NCI-H2227 (cell line): ENCODE results near the gene TSHZ3.
A peak's percentile ranks its signal among the peaks of the same experiment; 100 is the strongest.

ENCODE experiments used
- DNase-seq: peaks from one replicate; lab custom pipeline; 2025; ENCODE audit not compliant: unreplicated experiment; lab: John Stamatoyannopoulos, UW

TSHZ3 gene, protein sequence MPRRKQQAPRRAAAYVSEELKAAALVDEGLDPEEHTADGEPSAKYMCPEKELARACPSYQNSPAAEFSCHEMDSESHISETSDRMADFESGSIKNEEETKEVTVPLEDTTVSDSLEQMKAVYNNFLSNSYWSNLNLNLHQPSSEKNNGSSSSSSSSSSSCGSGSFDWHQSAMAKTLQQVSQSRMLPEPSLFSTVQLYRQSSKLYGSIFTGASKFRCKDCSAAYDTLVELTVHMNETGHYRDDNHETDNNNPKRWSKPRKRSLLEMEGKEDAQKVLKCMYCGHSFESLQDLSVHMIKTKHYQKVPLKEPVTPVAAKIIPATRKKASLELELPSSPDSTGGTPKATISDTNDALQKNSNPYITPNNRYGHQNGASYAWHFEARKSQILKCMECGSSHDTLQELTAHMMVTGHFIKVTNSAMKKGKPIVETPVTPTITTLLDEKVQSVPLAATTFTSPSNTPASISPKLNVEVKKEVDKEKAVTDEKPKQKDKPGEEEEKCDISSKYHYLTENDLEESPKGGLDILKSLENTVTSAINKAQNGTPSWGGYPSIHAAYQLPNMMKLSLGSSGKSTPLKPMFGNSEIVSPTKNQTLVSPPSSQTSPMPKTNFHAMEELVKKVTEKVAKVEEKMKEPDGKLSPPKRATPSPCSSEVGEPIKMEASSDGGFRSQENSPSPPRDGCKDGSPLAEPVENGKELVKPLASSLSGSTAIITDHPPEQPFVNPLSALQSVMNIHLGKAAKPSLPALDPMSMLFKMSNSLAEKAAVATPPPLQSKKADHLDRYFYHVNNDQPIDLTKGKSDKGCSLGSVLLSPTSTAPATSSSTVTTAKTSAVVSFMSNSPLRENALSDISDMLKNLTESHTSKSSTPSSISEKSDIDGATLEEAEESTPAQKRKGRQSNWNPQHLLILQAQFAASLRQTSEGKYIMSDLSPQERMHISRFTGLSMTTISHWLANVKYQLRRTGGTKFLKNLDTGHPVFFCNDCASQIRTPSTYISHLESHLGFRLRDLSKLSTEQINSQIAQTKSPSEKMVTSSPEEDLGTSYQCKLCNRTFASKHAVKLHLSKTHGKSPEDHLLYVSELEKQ

DNA sequence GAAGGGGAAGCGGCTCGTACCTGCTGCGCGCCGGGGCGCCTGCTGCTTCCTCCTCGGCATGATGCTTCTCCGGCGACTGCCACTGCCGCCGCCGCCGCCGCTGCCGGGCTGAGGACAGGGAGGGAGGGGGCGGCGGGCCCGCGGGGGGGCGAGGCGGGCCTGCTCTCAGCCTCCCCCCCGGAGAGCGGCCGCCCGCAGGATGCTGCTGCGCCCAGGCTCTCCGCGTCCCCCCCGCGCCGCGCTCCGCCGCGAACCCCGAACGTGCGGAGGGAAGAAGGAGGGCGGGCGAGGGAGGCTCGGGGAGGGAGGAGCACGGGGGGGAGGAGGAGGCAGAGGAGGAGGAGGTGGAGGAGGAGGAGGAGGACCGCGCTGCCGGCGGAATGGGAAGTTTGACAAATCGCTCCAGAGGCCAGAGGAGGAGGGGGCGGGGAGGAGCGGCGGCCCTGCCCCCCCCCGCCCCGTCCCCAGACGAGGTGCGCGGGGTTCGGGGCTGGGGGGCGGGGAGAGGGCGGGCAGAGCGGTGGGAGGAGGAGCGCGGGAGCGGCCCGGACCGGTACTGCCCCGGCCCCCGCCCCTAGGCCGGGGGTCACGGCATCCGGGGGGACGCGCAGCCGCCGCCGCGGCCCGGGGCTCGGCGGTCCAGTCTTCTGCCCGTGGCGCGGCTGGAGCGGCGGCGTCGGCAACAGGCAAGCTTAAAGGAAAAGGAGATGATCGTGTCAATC lies at the start of gene TSHZ3:
TSHZ3 (minus strand) TSS at position 277 of the 722 bp plus-strand sequence; CDS start at position 60, 217 bp downstream.
- DNase-seq = peak; percentile 74

DNA sequence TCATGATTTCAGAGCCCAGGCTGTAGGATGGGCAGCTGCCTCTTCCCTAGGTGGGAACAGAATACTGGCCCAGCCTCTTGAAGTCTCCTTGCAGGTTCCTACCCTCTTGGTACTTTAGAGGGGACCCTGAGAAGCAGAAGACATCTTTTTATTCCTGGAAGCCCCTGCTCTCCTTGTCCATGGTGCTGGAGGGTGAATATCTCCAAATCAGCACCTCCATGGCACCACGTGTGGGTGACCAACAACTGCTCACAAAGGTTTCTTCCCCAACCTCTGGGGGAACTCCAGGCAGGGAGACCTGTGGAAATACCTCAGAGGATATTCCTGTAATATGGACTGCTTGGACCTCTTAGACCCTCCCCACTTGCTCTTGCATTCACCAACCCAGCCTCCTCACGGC lies 48.1 kb upstream of the TSHZ3 start:
- DNase-seq = no peak

DNA sequence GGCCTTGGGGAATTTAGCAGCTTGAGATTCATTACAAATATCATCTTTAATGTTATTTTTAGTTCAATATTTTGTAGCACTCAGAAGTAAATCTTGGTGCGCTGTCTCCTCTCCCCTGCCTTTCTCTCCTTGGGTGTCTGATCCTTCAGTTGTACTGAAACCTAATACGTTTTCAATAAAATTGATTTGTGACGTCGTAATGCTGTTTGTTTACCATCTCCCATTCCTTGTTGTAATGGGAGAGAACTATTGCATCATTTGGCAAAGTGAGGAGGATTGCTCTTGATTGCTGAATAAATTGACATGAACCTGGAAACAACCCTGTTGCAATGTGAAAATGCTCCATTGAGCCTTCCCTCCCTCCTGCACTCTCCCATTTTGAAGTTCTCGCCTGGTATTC lies 43.2 kb upstream of the TSHZ3 start:
- DNase-seq = no peak

DNA sequence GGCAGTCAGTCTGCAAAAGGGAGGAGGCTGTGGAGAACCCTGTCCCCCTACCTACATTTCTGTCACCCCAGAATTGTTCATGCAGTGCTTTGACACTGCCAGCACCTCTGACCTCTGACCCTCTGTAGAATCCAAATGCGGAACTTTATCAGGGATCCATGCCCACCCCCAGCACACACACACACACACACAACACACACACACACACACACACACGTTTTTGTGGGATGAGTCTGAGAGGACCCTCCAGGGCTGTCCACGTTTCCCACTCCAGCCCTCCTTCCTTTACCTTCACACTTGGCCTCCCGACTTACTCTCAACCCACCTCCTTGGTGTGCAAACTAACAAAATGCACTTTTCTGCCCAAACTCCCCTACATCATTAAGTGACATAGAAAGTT lies 42.3 kb upstream of the TSHZ3 start:
- no peak for DNase-seq

DNA sequence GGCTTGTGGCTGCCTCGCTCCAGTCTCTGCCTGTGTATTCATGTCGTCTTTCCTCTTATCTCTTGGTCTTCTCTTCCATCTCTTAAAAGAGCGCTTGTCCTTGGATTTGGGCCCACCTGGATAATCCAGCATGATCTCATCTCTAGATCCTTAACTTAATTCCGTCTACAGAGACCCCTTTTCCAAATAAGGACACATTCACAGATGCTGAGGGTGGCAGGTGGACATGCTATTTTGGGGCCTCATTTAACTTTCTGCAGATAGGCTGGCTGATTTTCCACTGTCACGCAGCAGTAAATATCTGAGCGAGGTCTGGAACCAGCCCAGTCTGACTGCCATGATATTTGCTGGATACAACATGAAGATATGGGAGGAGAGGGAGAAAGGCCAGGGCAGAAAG lies 41.5 kb upstream of the TSHZ3 start:
- DNase-seq = no peak

DNA sequence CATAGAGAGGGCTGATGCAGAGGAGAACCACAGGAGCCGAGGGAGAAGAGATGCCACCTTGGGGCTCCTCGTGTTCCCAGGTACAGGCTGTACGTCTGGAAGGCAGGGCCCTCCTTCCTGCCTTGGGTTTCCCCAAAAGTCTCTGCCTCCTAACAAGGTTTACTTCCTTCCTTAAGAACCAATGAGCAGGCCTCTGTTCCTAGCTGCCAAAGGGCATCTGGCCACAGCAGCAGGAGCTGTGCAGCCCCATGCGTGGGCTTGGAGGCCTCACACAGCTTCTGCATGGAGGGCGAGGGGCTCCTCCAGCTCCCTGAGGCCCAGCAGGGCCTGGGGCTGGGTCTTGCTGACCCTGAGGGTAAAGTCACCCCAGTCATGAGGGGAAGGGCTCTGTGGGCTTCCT lies 40.6 kb upstream of the TSHZ3 start:
- DNase-seq = no peak

DNA sequence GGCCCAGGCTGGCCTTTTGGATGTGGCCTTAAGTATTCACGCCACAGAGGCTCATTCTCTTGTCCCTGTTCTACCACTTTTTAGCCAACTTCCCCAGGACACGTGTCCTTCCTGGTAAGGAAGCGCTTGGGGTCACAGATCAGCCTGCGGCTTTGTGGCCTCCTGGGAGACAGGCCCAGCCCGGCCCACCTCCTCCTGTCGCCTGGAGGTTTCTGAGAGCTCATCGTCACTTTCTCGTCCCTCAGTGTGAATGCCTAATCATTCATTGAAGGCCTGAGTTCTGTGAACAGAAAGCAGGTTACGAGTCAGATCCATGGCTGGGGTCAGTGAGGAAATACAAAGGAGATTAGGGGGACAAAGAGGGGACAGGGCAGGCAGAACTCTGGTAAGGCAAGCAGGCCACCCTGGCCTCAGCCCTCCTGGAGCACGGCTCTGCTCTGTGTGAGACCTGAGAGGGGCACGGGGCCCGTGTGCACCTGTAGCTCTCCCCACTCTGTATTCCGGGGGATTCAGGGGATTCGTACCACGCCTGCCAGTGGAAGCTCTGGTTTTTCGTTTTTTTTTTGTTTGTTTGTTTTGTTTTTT lies 38.6 kb upstream of the TSHZ3 start:
- no peak for DNase-seq

DNA sequence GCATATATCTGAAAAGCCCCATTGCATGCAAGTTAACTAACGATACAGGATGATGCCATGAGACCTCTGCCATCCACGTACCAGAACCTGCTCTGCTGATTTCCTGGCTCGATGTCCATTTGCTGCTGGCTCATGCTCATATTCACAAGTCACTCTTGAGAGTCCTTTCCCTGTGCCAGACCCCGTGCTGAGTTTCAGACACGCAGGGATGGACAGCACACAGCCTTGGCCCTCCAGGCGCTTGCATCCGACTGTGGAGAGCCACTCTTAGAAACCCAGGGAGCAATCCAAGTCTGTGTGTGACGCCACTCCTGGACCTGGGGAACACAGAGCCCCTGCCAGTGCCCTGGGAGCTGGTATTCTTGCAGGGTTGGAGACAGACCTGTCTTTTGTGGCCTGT lies 37.6 kb upstream of the TSHZ3 start:
- DNase-seq = no peak

DNA sequence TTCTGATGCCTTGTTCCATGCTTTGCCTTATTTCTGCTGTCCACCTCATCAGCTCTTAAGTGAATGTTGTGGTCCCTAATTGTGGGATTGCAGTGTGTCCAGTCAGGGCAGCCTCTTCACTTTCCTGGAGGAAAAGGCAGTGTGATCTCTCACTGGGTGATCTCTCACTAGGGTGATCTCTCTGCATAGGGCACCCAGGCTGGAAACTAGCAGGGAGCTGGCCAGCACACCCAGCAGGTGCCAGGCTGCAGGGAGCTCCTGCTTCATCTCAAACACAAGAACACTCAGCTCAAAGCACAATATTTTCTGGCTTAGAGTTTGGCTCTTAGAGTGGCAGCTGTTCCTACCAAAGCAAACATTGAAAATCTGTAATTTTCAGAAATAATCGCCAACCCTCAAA lies 36.5 kb upstream of the TSHZ3 start:
- no peak for DNase-seq

DNA sequence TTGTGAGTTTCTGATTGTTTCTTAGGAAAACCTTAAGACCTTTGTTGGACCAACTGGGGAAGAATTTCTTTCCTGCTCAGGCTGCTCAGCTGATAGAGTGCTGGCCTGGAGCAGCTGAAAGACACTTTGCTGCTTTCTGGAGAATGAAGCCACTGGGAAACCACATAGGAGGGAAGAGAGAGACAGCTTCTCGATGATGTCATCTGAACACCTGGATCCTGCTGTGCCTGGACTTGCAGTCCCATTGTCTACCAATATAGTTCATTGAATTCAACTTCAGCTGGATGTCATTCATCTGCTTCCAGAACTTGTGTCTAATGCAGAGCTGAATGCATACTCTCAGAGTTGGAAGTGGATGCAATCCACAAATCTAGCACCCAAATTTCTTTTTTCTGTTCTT lies 34.3 kb upstream of the TSHZ3 start:
- DNase-seq = no peak

DNA sequence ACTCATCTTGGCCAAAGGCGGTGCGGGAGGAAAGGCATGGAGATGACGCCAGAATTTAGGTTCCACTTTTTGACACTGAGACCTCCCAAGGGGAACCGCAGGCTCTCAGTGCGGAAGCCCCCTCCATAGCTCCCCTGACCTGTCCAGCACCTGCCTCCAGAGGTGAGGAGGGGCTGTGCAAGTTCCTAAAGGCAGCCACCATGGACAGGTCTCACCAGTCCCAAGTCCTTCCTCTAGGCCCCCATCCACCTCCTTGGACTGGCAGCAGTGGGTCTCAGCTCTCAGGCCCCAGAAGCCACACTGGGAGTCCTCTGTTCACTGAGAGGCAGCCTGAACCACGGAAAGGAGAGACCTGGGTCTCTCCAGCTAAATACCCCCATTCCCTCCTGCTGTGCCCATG lies 31.6 kb upstream of the TSHZ3 start:
- DNase-seq = no peak

DNA sequence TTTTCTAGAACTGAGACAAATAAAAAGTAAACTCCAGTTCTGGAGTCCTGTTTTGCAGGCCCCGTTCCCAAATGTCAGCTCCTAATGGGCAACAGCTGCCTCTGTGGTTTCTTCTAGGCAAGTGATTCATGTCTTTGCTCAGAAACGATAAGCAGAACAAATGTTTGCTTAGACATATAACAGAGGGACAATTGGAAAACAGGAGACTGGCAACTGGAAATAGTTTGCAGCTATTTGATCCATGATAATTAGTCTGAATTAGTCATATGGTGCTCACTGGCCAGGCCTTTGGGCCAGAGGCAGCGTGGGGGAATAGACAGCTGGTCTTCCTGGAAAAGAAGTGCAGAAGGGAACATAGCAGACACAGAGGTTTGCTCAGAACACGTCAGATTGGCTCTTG lies 29.2 kb upstream of the TSHZ3 start:
- DNase-seq = no peak

DNA sequence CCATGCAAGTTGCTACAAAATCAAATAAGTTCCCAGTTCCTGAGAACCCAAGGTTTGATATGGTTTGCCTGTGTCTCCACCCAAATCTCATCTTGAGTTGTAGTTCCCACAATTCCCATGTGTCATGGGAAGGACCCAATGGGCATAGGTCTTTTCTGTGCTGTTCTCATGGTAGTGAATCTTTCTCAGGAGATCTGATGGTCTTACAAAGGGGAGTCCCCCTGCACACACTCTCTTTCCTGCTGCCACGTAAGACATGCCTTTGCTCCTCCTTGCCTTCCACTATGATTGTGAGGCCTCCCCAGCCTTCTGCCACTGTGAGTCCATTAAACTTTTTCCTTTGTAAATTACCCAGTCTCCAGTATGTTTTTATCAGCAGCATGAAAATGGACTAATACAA lies 28.5 kb upstream of the TSHZ3 start:
- DNase-seq = no peak

DNA sequence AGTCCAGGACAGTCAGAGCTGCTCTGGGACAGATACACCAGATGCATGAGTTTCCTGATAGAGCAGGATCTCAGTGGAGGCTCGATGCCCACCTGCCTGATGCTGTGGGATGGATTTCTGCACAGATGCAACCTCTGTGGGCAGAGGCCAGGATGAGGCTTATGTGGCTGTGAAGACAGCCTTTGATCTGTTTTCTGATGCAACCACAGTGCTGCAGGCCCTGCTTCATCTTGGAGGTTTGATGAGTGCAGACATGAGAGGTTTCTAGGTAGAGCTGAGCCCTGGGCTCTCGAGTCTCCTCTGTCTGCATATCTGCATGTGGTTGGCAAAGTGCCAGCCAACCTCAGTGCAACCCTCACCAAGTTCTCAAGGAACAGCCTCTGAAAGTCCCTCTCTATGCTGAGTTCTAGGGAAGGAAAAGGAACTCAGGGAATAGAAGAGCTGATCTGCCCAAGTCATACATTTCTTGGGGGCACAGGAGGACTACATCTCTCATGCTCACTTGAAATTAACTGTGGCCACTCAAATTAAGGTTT lies 23.1 kb upstream of the TSHZ3 start:
- no peak for DNase-seq

DNA sequence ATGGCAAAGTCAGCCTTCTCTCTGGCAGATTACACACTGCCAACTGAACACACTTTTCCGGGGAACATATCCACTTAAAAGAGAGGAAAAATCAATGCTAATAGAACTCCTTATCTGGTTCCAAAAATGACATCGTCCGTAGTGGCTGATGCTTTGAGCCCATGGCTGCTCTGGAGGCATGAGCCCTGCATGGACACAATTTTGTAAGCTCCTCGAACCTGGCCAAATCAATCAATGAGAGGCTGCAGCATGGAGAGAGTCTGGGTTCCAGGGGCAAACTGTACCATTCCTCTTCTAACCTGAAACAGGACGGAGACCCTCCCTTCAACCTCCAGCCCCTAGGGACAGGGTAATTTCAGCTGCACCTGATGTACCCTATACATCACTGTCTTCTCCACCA lies 21.0 kb upstream of the TSHZ3 start:
- DNase-seq = no peak

DNA sequence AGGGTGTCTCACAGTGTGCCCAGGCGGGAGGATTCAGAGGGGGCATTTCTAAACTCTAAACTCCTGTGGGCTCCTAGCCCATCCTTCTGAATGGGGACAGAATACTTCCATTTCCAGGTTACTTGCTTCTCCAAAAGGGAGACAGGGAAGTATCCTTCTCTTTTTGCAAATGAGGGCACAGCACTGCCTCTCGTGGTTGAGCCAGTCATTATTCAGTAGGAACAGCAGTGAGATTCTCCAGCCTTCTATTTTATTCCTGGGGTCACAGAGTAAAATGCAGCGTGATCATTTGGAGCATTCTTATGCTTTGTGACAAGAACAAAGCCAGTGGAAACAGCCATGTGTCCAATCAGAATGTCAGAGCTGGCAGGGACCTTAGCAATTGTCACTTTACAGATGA lies 15.7 kb upstream of the TSHZ3 start:
- DNase-seq = no peak

DNA sequence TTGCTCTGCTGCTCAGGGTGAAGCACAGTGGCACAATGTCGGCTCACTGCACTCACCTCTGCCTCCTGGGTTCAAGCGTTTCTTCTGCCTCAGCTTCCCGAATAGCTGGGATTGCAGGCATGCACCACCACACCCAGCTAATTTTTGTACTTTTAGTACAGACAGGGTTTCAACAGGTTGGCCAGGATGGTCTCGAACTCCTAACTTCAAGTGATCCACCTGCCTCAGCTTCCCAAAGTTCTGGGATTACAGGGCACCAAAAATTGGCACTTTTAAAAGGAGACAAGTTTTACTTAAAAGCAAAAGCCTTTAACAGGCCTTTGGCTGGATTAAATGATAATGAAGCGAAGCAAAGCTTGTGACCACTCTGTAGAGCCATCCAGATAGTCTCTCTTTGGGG lies 12.5 kb upstream of the TSHZ3 start:
- DNase-seq = no peak

DNA sequence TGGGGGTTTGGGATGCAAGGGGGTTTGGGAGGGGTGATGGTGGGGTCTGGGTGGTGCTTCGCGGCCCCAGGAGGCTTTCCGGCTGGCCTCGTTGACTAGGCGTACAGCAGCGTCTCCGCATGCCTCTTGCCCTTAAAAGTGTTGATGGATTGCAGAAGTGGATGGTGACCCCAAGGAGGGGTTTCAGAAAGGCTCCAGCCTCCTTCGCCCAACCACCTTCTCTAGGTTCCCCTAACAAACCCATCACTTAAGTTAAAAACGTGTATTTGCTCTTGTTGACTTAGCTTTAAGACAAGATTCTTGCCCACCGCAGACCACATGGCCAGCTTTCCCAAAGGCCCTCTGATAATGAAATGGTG lies 8.1 kb upstream of the TSHZ3 start:
- no peak for DNase-seq

DNA sequence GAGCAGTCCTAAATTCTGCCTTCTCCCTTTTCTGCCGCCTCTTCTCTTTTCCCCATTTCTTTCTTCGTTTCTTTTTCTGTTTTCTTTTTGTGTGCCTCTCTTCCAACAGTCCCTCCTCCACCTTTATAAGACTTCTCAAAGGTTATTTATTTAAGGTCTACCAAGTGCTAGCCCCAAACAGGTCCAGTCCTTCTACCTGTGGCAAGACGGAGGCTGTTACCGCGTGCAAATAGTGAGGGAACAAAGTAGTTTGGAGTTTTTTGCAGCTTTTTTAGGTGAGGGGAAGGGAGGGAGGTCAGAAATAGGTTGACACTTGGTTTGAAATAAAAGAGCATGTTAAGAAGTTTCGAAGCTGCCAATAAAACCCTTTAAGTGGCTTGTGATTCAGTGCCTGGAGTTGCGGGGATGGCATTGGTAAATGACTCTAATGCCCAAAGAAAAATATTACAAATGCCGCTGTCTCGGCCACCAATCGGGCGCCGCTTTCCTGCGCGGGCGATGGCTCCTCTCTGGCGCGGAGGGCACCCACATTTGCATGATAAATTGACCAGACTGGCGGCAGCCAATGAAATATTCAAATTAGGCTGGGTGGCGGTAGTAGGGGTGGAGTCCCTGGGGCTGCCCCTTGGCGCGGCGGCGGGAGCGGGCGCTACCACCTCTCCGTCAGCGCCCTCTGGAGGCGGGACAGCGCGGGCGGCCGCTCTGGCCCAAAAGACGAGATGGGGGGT lies 7.5 kb upstream of the TSHZ3 start:
- DNase-seq = no peak

DNA sequence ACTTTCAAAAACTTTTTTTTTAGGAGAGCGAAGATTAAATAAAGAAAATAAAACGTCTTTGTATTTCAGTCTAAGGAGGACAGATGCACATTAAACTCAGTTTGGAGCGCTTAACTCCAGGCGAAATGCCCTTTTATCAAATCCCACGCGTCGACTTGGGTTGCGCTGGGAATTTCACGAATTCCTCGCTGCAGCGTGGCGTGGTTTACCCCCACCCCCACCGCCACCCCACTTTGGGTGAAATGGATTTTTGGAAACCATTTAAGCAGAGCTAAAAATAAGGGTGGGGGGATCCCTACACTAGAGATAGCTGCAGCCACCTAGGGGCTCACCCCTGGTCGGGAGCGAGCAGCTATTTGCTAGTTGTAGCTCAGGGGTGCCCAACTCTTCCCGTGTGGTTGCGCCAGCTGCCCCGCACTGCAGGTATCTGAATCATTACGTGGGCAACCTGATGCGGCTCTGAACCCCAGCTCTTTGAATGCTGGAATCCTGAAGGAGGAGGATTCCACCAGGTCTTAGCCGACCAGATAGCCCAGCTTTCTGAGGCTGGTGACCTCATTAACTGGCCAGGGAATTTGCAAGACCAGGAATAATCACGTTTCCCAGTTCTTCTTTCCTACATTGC lies 6.5 kb upstream of the TSHZ3 start:
- DNase-seq = no peak
